GM12878 (cell line): ENCODE measurements around the gene ARHGAP21. TPM values are rescaled to one million over a fixed set of nuclear protein-coding genes. Genes with fewer than 3 reads are reported as not detected.

ENCODE experiments used
- BCL11A ChIP-seq: IDR thresholded peaks from 2 replicates; pipeline ENCODE4 v1.6.1; 2011; ENCODE audit warnings: low read depth, low read length
- CBX5 ChIP-seq: sonication (generic); IDR thresholded peaks from 2 replicates; pipeline ENCODE4 v1.6.1; 2016; ENCODE audit warnings: low read depth, moderate library complexity, mild to moderate bottlenecking, inconsistent platforms
- E2F4 ChIP-seq: IDR thresholded peaks from 2 replicates; pipeline ENCODE4 v1.6.1; 2012; ENCODE audit warnings: low read depth, low read length, improper control_type of control experiment
- FOXK2 ChIP-seq: fragments of 450-650 bp; IDR thresholded peaks from 2 replicates; pipeline ENCODE4 v1.6.1; 2017; ENCODE audit warnings: mild to moderate bottlenecking, moderate library complexity
- JUNB ChIP-seq: IDR thresholded peaks from 2 replicates; pipeline ENCODE4 v1.6.1; 2016; ENCODE audit warnings: antibody characterized with exemption, mild to moderate bottlenecking
- LARP7 ChIP-seq: fragments of 450-650 bp; IDR thresholded peaks from 2 replicates; pipeline ENCODE4 v1.6.1; 2017; ENCODE audit warnings: mild to moderate bottlenecking
- NKRF ChIP-seq: fragments of 450-650 bp; conservative IDR thresholded peaks from 2 replicates; pipeline ENCODE4 v1.6.1; 2017; ENCODE audit warnings: mild to moderate bottlenecking, moderate library complexity
- ZBTB40 ChIP-seq: fragments of 450-650 bp; IDR thresholded peaks from 2 replicates; pipeline ENCODE4 v1.6.1; 2016; ENCODE audit warnings: mild to moderate bottlenecking, moderate library complexity, borderline replicate concordance
- polyA plus RNA-seq, 11 experiments: library from polyadenylated mRNA; depleted of rRNA in 4 of 11; unstranded in 6 of 11; stranded (reverse) in 5 of 11; fragments of >200 nt; fragmentation: Nextera tagmentation in 4 of 11; fragmentation: Illumina TruSeq in 1 of 11; extraction: Ambion mirVana in 4 of 11; extraction: Trizol in 1 of 11; gene quantifications; 1 replicate in 1 of 11; 2 replicates in 10 of 11; pipeline versions ENCODE4 v1.2.1 to v1.2.3, GENCODE V29; 2011 to 2016; ENCODE audit warnings: inconsistent platforms in 2 of 11, missing spikeins in 2 of 11, low read depth in 1 of 11
- total RNA-seq, 4 experiments: library from RNA; depleted of rRNA in 3 of 4; stranded (reverse); fragments of >200 nt in 3 of 4; fragmentation: Illumina TruSeq in 1 of 4; extraction: Trizol in 1 of 4; gene quantifications; 2 replicates each; pipeline versions ENCODE4 v1.2.1 to v1.2.3, GENCODE V29; 2013 to 2021

Gene ARHGAP21
- total and polyA plus RNA-seq, 10 of the 15 experiments (the other 5 are each of a cell fraction or from before 2014, with no cell fraction given) = 11.7 to 103 (median 37.6) TPM

GRCh38 chr10:24721229-24722106 lies 2.2 kb downstream of the ARHGAP21 start (continued):
- TF ChIP-seq ZBTB40 = no peak
- no peak for TF ChIP-seq BCL11A
- TF ChIP-seq E2F4 = no peak
- TF ChIP-seq LARP7 = 0 out of 2 replicates have a peak, but pooled peaks have one; percentile 28
- no peak for TF ChIP-seq FOXK2
- no peak for TF ChIP-seq JUNB
- TF ChIP-seq CBX5 = no peak
- TF ChIP-seq NKRF = 0 out of 2 replicates have a peak, but pooled peaks have one; percentile 20
- TF ChIP-seq, all 136 proteins: peak for 7
